ENCODE measurements around the gene SLC12A9.

DNA sequence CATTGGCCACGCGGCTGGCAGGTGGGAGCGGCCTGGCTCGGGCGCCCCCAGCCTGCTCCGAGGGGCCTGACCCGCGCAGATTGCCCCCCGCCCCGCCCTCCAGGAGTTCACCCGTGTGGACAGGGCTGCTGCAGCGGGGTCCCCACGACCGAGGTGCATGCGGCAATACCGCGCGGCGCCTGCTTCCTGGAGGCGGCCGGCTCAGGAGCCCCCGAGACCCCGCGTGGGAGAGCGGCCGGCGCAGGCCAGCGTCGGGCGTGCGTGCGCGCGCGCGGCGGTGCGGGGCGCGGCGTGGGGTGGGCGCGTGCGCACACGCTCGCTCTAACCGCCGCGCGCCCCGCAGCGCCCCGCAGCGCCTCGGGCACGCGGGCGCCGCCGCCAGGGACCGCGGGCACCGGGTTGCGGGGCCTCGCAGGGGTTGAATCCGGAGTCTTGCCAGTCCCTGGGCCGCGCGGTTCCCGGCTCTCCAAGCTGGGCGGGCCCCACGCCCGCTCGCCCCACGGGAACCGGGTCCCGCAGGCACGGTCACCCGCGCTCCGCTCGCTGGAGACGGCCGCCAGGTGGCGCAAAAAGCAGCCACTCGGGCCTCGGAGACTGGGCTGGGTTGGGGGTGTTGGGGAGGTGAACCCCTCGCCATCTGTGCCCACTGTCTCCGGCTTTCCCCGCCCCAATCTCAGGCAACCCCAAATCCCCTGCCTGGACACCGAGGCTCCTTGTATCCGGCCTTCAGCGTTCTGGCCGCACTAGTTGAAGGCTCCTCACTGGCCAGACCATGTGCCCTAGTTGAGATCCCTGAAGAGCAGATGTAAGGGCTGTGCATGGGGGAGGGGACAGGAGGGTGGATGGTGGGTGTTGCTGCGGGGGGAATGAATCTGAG lies 44.5 kb downstream of the SLC12A9 start:
- no peak for TF ChIP-seq GATA3 (IDR thresholded peaks at IDR 0.05; ENCODE audit: low read depth, low read length)
- no peak for TF ChIP-seq GATA2 (IDR thresholded peaks at IDR 0.05; ENCODE audit: low read depth, low read length)

All from SH-SY5Y (cell line).